HepG2 (cell line): ENCODE data around the gene IFIT1. TPM values are rescaled to one million over a fixed set of nuclear protein-coding genes. Genes with fewer than 3 reads are reported as not detected.

Experiments
- AFF4 ChIP-seq: sonication (generic); formaldehyde crosslinking; IDR thresholded peaks from 2 replicates; pipeline ENCODE4 v1.4.0; 2020; ENCODE audit warnings: missing genetic modification reagents
- FLYWCH1 ChIP-seq: sonication (generic); formaldehyde crosslinking; IDR thresholded peaks from 2 replicates; pipeline ENCODE4 v1.8.1; 2023; ENCODE audit warnings: mild to moderate bottlenecking, missing genetic modification reagents
- FOXO1 ChIP-seq: sonication (generic); formaldehyde crosslinking; IDR thresholded peaks from 2 replicates; pipeline ENCODE4 v1.4.0; 2020; ENCODE audit warnings: missing genetic modification reagents
- HDAC6 ChIP-seq: fragments of 200-600 bp; sonication (generic); IDR thresholded peaks from 2 replicates; pipeline ENCODE4 v1.7.0; 2017; ENCODE audit warnings: mild to moderate bottlenecking, antibody characterized with exemption, low read length, low read depth
- KDM3A ChIP-seq: IDR thresholded peaks from 2 replicates; pipeline ENCODE4 v1.6.1; 2018; ENCODE audit warnings: low read depth, missing compliant biosample characterization
- NAIF1 ChIP-seq: sonication (generic); formaldehyde crosslinking; IDR thresholded peaks from 2 replicates; pipeline ENCODE4 v1.5.0; 2020; ENCODE audit warnings: mild to moderate bottlenecking, missing genetic modification reagents, borderline replicate concordance
- PLRG1 ChIP-seq: fragments of 450-650 bp; conservative IDR thresholded peaks from 2 replicates; pipeline ENCODE4 v1.6.1; 2016
- SMC3 ChIP-seq: IDR thresholded peaks from 2 replicates; pipeline ENCODE4 v1.6.1; 2011; ENCODE audit warnings: low read length, improper control_type of control experiment
- SNAPC4 ChIP-seq: sonication (generic); formaldehyde crosslinking; IDR thresholded peaks from 2 replicates; pipeline ENCODE4 v1.4.0; 2020; ENCODE audit warnings: mild to moderate bottlenecking, missing genetic modification reagents
- ZBTB3 ChIP-seq: sonication (generic); formaldehyde crosslinking; IDR thresholded peaks from 2 replicates; pipeline ENCODE4 v1.4.0; 2020; ENCODE audit warnings: low read depth, mild to moderate bottlenecking, moderate library complexity, missing genetic modification reagents, borderline replicate concordance
- ZMAT5 ChIP-seq: sonication (generic); formaldehyde crosslinking; IDR thresholded peaks from 2 replicates; pipeline ENCODE4 v1.5.0; 2020; ENCODE audit warnings: mild to moderate bottlenecking, low read depth, missing genetic modification reagents, borderline replicate concordance
- ZMYM2 ChIP-seq: sonication (generic); formaldehyde crosslinking; IDR thresholded peaks from 2 replicates; pipeline ENCODE4 v1.8.0; 2022; ENCODE audit warnings: mild to moderate bottlenecking, missing genetic modification reagents
- ZNF513 ChIP-seq: sonication (generic); formaldehyde crosslinking; conservative IDR thresholded peaks from 2 replicates; pipeline ENCODE4 v1.5.0; 2020; ENCODE audit warnings: missing genetic modification reagents
- ZNF678 ChIP-seq: sonication (generic); formaldehyde crosslinking; IDR thresholded peaks from 2 replicates; pipeline ENCODE4 v1.4.0; 2020; ENCODE audit warnings: mild to moderate bottlenecking, missing genetic modification reagents
- ZSCAN31 ChIP-seq: sonication (generic); formaldehyde crosslinking; IDR thresholded peaks from 2 replicates; pipeline ENCODE4 v1.5.0; 2020; ENCODE audit warnings: low read depth, mild to moderate bottlenecking, missing genetic modification reagents
- polyA plus RNA-seq, 8 experiments: library from polyadenylated mRNA; depleted of rRNA in 3 of 8; stranded (reverse) in 7 of 8; unstranded in 1 of 8; fragments of >200 nt; fragmentation: Illumina TruSeq in 4 of 8; extraction: Trizol in 4 of 8; gene quantifications; 2 replicates each; pipeline versions ENCODE4 v1.2.1 to v1.2.3, GENCODE V29; 2011 to 2016; ENCODE audit warnings: low read depth in 4 of 8, missing spikeins in 1 of 8, mixed read lengths in 1 of 8; ENCODE audit not compliant: insufficient read depth in 1 of 8
- total RNA-seq, 5 experiments: library from RNA; depleted of rRNA; stranded (reverse); fragments of >200 nt; fragmentation: Illumina TruSeq; extraction: Trizol; gene quantifications; 2 replicates each; pipeline ENCODE4 v1.2.3, GENCODE V29; 2016; ENCODE audit warnings: low read depth in 1 of 5

IFIT1 gene
- total and polyA plus RNA-seq, 2 of the 13 experiments (the other 11 are each of a cell fraction or from before 2014, with no cell fraction given), result 1.5 to 5.5 TPM

GRCh38 chr10:89373916-89374711 is 18.3 kb upstream of the IFIT1 start (continued):
- TF ChIP-seq ZMAT5 (CRISPR knock-in tag), result no peak
- TF ChIP-seq NAIF1 (CRISPR knock-in tag), result no peak
- no peak for TF ChIP-seq SMC3
- TF ChIP-seq ZNF678 (CRISPR knock-in tag), result no peak
- no peak for TF ChIP-seq ZNF513 (CRISPR knock-in tag)
- peak; percentile 95 for TF ChIP-seq FOXO1 (CRISPR knock-in tag)
- TF ChIP-seq FLYWCH1 (CRISPR knock-in tag), result no peak
- TF ChIP-seq AFF4, result no peak
- no peak for TF ChIP-seq SNAPC4 (CRISPR knock-in tag)
- no peak for TF ChIP-seq ZSCAN31 (CRISPR knock-in tag)
- no peak for TF ChIP-seq ZBTB3 (CRISPR knock-in tag)
- no peak for TF ChIP-seq ZMYM2
- TF ChIP-seq HDAC6, result no peak
- 0 out of 2 replicates have a peak, but pooled peaks have one; percentile 16 for TF ChIP-seq KDM3A
- no peak for TF ChIP-seq PLRG1
